ENCODE results near the gene CXCR5.
"Not testable (repeated sequence)": the region's sequence is repeated elsewhere in the genome, so short reads cannot be mapped to it uniquely, and the experiment has no call there.

Gene CXCR5

GRCh38 chr11:118883368-118884071 is at the start of gene CXCR5:
CXCR5 (plus strand) TSS chr11:118883892; CDS start chr11:118883942, 50 bp downstream.
- DNase-seq = no peak

DNA sequence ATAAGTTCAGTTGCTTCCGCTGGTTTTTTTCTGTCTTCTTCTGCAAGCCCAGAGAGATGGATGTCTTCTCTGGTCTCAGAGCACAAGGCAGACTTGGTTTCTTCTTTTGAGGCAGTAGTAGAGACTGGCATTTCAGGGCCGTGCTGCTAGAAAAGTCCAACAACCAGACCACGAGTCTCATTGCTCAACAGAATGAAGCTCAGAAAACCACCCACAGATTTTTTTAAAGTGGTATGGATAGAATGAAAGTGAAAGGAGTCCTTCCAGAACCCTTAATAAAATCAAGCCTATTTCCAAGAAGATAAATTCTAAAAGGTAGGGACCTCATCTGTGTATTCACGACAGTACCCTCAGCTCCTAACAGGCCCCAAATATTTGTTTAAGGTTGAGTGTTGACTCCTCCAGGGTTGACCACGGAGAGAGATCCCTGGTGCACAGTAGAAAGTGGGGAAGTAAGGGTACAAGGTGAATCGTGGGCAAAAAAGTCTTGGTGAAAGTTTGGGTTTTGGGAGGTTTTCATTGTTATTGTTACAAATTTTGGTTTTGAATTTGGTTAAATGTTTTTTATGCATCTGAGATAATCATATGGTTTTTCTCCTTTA is 49.2 kb upstream of the CXCR5 start:
- no peak for DNase-seq

GRCh38 chr11:118837868-118838267 is 45.8 kb upstream of the CXCR5 start:
- DNase-seq = no peak

GRCh38 chr11:118838905-118839553 is 44.7 kb upstream of the CXCR5 start:
- DNase-seq = no peak

- no peak for DNase-seq
Measured at GRCh38 chr11:118841469-118842242, 42.0 kb upstream of the CXCR5 start.

DNA sequence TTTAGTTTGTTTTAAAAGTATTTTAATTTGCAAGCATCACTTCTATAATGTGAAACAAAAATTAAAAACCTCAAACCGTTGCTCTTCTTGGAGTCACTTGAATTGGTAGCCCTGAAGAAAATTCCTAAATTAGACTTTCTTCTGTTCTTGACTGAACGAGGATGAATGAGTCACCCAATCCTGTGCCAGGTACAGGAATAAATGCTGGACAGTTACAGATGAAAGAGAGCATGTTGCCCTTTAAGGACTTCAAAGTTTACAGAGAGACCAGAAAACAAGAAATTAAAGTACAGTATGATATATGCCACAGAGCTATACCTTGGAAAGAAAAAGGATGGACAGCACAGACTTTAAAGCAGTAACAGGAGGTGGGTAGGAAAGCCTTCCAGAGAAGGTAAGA is 41.3 kb upstream of the CXCR5 start:
- DNase-seq = no peak

GRCh38 chr11:118842843-118843242 is 40.8 kb upstream of the CXCR5 start:
- DNase-seq = not testable (repeated sequence)

- no peak for DNase-seq
Measured at GRCh38 chr11:118843565-118843964, 40.1 kb upstream of the CXCR5 start.

DNA sequence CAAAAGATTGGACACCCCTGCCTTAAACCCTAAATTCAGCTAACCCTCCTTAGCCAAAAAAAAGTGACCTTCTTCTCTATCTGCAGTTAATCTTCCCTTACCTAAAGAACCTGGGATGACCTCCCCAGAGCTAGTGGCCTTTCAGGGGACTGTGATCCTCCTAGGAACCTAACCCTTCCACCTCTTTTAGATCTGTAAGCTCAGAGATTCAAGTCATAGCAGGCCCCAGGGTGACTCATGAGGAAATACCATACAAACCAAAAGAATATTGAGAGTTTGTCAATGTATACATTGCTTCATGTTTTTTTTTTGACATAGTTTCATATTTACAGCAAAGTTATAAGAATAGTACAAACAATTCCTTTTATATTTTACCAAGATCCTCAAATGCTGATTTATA is 38.3 kb upstream of the CXCR5 start:
- no peak for DNase-seq

DNA sequence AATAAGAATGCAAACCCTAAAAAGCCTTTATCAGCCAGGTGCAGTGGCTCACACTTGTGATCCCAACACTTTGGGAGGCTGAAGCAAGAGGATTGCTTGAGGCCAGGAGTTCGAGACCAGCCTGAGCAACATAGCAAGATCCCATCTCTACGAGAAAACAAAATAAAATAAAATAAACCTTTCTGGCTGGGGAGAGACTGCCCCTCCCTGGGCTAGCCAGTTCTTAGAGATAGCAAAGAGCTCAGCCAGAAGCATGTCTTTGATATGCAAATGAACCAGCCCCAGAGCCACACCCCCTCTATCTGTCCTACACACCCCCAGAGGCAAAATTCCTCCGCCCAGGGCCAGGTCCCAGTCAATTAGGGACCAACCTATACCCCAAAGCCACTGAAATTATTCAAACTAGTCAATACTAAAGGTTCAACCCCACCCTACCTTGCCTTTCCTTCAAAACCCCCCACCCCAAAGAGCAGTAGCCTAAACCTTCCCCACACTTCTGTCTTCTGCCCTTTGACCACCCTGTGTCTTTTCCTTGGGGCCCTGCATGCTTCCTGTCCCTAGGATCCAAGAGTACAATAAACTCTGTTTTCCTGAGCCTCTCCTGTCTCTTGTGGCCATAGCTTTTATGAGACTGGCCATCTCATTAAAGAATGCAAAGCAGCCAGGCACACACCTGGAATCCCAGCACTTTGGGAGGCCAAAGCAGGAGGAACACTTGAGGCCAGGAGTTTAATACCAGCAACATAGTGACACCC is 37.3 kb upstream of the CXCR5 start:
- no peak for DNase-seq

DNA sequence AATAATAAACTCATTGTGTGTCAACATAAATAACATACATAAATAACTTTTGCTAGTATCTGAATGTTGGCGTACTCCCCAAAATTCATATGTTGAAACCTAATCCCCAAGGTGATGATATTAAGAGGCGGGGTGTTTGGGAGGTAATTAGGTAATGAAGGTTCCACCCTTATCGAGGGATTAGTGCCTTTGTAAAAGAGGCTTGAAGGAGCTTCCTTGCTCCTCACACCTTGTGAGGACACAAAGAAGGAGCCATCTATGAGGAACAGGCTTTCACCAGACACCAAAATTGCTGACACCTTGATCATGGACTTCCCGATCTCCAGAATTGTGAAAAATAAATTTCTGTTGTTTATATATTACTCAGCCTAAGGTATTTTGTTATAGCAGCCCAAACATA is 33.9 kb upstream of the CXCR5 start:
- DNase-seq = no peak

GRCh38 chr11:118851970-118852369 is 31.7 kb upstream of the CXCR5 start:
- DNase-seq = no peak

GRCh38 chr11:118853678-118854077 is 30.0 kb upstream of the CXCR5 start:
- DNase-seq = no peak

DNA sequence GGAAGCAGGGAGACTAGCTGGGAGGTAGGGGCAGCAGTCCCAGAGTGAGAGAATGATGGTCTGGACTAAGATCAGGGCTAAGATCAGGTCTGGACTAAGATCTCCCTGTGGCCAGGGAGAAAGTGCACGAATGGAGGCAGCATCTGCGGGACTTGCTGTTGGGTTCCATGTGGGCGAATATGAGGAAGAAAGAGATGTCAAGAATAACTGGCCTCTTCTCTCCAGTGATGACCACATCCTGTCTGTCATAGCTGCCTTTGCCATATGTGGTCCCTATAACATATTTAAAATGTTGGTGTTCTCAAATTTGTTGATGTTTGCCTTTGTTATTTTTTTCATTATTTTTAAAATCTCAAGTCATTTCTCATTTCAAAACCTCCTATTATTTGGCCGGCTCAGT is 27.4 kb upstream of the CXCR5 start:
- DNase-seq = no peak

DNA sequence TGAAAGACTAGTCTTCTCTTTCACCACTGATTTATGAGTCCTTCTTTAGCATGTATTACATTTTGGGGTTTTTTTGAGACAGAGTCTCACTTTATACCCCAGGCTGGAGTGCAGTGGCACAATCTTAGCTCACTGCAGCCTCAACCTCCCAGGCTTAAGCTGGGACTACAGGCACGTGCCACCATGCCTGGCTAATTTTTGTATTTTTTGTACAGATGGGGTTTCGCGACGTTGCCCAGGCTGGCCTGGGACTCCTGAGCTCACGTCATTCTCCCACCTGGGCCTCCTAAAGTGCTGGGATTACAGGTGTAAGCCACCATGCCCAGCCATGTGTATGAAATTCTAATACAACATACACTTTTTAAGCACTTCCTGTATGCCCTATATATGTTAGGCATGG is 26.3 kb upstream of the CXCR5 start:
- no peak for DNase-seq

DNA sequence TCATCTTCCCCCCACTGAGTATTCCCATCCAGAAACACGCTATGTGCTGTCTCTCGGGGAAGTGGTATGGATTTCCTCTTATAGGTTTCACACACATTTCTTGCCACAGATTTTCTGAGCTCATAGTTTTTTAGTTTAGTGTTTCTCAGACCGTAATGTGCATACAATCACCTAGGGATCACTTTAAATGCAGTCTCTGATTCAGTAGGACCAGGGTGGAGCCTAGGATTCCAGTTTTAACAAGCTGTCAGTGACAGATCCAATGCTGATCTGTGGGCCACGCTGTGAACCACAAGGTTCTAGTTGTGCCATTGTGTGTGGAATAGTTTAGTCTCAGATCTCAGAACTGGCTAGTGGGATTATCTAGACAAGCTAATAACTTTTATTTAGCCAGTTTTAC is 23.7 kb upstream of the CXCR5 start:
- no peak for DNase-seq

DNA sequence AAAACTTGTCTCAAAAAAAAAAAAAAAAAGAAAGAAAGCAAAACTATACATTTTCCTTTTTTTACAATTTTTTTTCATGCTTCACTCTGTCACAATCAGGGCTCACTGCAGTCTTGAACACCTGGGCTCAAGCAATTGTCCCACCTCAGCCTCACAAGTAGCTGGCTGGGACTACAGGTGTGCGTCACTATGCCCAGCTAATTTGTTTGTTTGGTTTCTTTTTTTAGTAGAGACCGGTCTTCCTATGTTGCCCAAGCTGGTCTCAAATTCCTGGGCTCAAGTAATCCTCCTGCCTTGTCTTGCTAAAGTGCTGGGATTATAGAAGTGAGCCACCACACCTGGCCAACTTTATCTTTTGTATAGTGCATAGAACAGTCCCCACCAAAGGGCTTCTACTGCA is 15.0 kb upstream of the CXCR5 start:
- no peak for DNase-seq

GRCh38 chr11:118870396-118871343 is 13.0 kb upstream of the CXCR5 start:
- no peak for DNase-seq

DNA sequence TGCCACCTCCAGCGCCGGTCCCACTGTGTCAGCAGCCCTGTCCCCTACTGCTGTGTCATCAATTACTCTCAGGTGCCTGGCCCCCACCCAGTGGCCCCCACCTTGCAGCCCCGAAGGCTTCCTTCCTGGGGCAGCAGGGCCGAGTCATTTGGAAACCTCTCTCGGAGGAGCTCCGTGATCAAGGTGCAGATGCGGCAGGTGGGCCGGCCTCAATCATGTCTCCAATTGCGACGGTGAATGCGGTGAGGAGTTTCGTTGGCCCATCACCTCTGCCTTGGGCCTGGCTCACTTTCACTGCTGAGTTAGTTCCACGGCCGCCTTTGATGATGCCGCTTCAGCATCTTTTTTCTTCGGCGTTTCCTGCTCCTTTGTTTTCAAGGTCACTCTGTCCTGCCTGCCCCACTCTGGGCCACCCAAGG is 11.3 kb upstream of the CXCR5 start:
- no peak for DNase-seq

GRCh38 chr11:118873804-118874203 is 9.9 kb upstream of the CXCR5 start:
- no peak for DNase-seq

DNA sequence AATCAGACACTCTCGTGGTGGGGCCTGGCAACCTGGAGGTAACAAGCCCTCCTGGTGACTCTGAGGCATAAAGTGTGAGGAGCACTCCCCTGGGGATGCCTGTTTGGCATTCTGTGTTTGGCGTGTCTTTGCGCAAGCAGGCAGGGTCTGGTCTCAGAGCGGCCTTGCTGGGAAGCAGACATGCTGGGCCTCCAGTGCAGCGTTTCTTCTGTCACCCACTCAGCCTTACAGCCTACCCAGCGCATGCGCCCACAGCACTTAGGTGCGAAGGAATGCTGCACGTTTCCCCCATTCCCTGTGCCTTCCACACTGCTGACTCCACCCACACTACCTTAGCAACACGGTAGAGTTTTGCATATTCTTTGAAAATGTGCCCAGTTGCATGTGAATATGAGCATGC is 7.4 kb upstream of the CXCR5 start:
- no peak for DNase-seq

All from NCI-H2227 treated with DMSO at 0.1 percent for 48 hours (cell line).